Duodenal mucosa (tissue), 2 donors: ENCODE data around the gene UCP2.

Source experiments
- H3K27ac ChIP-seq: one replicate; pipeline ENCODE4 v1.7.0; 2013; ENCODE audit warnings: low read depth, low read length
- H3K27me3 ChIP-seq, 2 donors: one replicate each; pipeline ENCODE4 v1.7.0; 2013; ENCODE audit warnings: low read length in 2 of 2, control low read depth in 1 of 2; ENCODE audit not compliant: insufficient read depth in 2 of 2, control insufficient read depth in 1 of 2
- H3K36me3 ChIP-seq, 2 donors: one replicate each; pipeline ENCODE4 v1.7.0; 2013; ENCODE audit warnings: low read length in 2 of 2, control low read depth in 1 of 2; ENCODE audit not compliant: insufficient read depth in 2 of 2, control insufficient read depth in 1 of 2
- H3K4me1 ChIP-seq, 2 donors: one replicate each; pipeline ENCODE4 v1.7.0; 2013; ENCODE audit warnings: low read length in 2 of 2, control low read depth in 1 of 2; ENCODE audit not compliant: insufficient read depth in 2 of 2, control insufficient read depth in 1 of 2
- H3K4me3 ChIP-seq, 2 donors: one replicate each; pipeline ENCODE4 v1.7.0; 2013; ENCODE audit warnings: low read length in 2 of 2, low read depth in 1 of 2
- H3K9ac ChIP-seq, 2 donors: one replicate each; pipeline ENCODE4 v1.7.0; 2013; ENCODE audit warnings: low read length in 2 of 2, low read depth in 1 of 2
- H3K9me3 ChIP-seq, 2 donors: one replicate each; pipeline ENCODE4 v1.7.0; 2013; ENCODE audit warnings: low read length in 2 of 2, control low read depth in 1 of 2; ENCODE audit not compliant: control insufficient read depth in 1 of 2

Gene UCP2

GRCh38 chr11:73982595-73982989, at the start of gene UCP2:
Gene UCP2, minus strand, starts transcription at chr11:73982843. Its CDS starts 4,465 bp downstream, at chr11:73978378.
- Histone ChIP-seq H3K36me3 (peaks cover 13 to 15% of the 10 kb centered on the region in 2 donors), H3K27ac (peak within 1 kb of the TSS; percentile 92), H3K9ac (peak within 1 kb of the TSS; percentile 71 to 99), H3K4me1 (peaks cover 33 to 37% of the 10 kb centered on the region in 2 donors), H3K27me3 (no peaks in the 10 kb centered on the region), H3K9me3 (no peaks in the 10 kb centered on the region), H3K4me3 (peak within 1 kb of the TSS; percentile 73 to 96)

GRCh38 chr11:74030723-74031676, 48.4 kb upstream of the UCP2 start:
- Histone ChIP-seq H3K4me1 (no peaks in the 10 kb centered on the region), H3K9me3 (no peaks in the 10 kb centered on the region), H3K27ac (no peak overlapping the region), H3K4me3 (no peak overlapping the region), H3K36me3 (peaks cover 25 to 52% of the 10 kb centered on the region in 2 donors), H3K27me3 (no peaks in the 10 kb centered on the region), H3K9ac (no peak overlapping the region)

- Histone ChIP-seq H3K27me3 (no peaks in the 10 kb centered on the region), H3K27ac (no peak overlapping the region), H3K9ac (peak overlapping the region in 1 of 2 donors; percentile 12), H3K9me3 (no peaks in the 10 kb centered on the region), H3K4me3 (no peak overlapping the region), H3K36me3 (peaks cover 4 to 24% of the 10 kb centered on the region in 2 donors), H3K4me1 (peaks cover 12 to 18% of the 10 kb centered on the region in 2 donors)
These were observed 43.0 kb upstream of the UCP2 start for GRCh38 chr11:74025467-74026166.

- Histone ChIP-seq H3K9me3 (no peaks in the 10 kb centered on the region), H3K27me3 (no peaks in the 10 kb centered on the region), H3K9ac (no peak overlapping the region), H3K4me1 (peaks cover 23 to 30% of the 10 kb centered on the region in 2 donors), H3K27ac (no peak overlapping the region), H3K36me3 (peaks cover 4 to 17% of the 10 kb centered on the region in 2 donors), H3K4me3 (no peak overlapping the region)
These were observed 41.8 kb upstream of the UCP2 start for GRCh38 chr11:74024261-74025029.

GRCh38 chr11:74023276-74023675, 40.6 kb upstream of the UCP2 start:
- H3K4me3 ChIP-seq = no peak overlapping the region
- no peak overlapping the region for H3K9ac ChIP-seq
- H3K9me3 ChIP-seq = no peaks in the 10 kb centered on the region
- no peak overlapping the region for H3K27ac ChIP-seq
- peaks cover 0 to 8% of the 10 kb centered on the region in 2 donors for H3K36me3 ChIP-seq
- no peaks in the 10 kb centered on the region for H3K27me3 ChIP-seq
- peaks cover 33 to 41% of the 10 kb centered on the region in 2 donors for H3K4me1 ChIP-seq

GRCh38 chr11:74022546-74022945, 39.9 kb upstream of the UCP2 start:
- H3K36me3 ChIP-seq = peaks cover 0 to 8% of the 10 kb centered on the region in 2 donors
- H3K4me1 ChIP-seq = peaks cover 41 to 49% of the 10 kb centered on the region in 2 donors
- H3K9me3 ChIP-seq = no peaks in the 10 kb centered on the region
- H3K9ac ChIP-seq = no peak overlapping the region
- no peak overlapping the region for H3K4me3 ChIP-seq
- H3K27me3 ChIP-seq = no peaks in the 10 kb centered on the region
- no peak overlapping the region for H3K27ac ChIP-seq

- H3K9me3 ChIP-seq = no peaks in the 10 kb centered on the region
- H3K9ac ChIP-seq = no peak overlapping the region
- H3K27ac ChIP-seq = no peak overlapping the region
- peaks cover 43 to 51% of the 10 kb centered on the region in 2 donors for H3K4me1 ChIP-seq
- no peak overlapping the region for H3K4me3 ChIP-seq
- H3K27me3 ChIP-seq = no peaks in the 10 kb centered on the region
- peaks cover 0 to 8% of the 10 kb centered on the region in 2 donors for H3K36me3 ChIP-seq
These were observed 39.4 kb upstream of the UCP2 start for GRCh38 chr11:74021998-74022397.

- Histone ChIP-seq H3K9me3 (no peaks in the 10 kb centered on the region), H3K36me3 (peaks cover 0 to 4% of the 10 kb centered on the region in 2 donors), H3K27ac (no peak overlapping the region), H3K27me3 (no peaks in the 10 kb centered on the region), H3K9ac (peak overlapping the region in 1 of 2 donors; percentile 2), H3K4me1 (peaks cover 53 to 61% of the 10 kb centered on the region in 2 donors), H3K4me3 (no peak overlapping the region)
These were observed 37.9 kb upstream of the UCP2 start for GRCh38 chr11:74020539-74020938.

GRCh38 chr11:74019860-74020259, 37.2 kb upstream of the UCP2 start:
- no peaks in the 10 kb centered on the region for H3K27me3 ChIP-seq
- H3K9ac ChIP-seq = peak overlapping the region in 1 of 2 donors; percentile 2
- peaks cover 0 to 4% of the 10 kb centered on the region in 2 donors for H3K36me3 ChIP-seq
- H3K4me3 ChIP-seq = no peak overlapping the region
- peaks cover 52 to 61% of the 10 kb centered on the region in 2 donors for H3K4me1 ChIP-seq
- H3K27ac ChIP-seq = peak overlapping the region; percentile 83
- H3K9me3 ChIP-seq = no peaks in the 10 kb centered on the region
